Neuronal stem cell (in vitro differentiated cells): ENCODE data around the gene KRABD2.
A peak's percentile ranks its signal among the peaks of the same experiment; 100 is the strongest.

Source experiments
- DNase-seq: peaks from one replicate; pipeline ENCODE4 v3.0.0-alpha.2; 2013; ENCODE audit warnings: low spot score
- H2AFZ ChIP-seq: one replicate; pipeline ENCODE4 v1.6.1; 2013; ENCODE audit warnings: mild to moderate bottlenecking, low read length, inconsistent platforms
- H2AK5ac ChIP-seq: 2 replicates; pipeline ENCODE4 v1.6.1; 2013; ENCODE audit warnings: low read depth, mild to moderate bottlenecking, inconsistent platforms, low read length, moderate library complexity, mixed read lengths
- H2BK120ac ChIP-seq: 2 replicates; pipeline ENCODE4 v1.6.1; 2013; ENCODE audit warnings: low read depth, mild to moderate bottlenecking, inconsistent platforms, low read length, moderate library complexity, mixed read lengths
- H2BK12ac ChIP-seq: one replicate; pipeline ENCODE4 v1.6.1; 2013; ENCODE audit warnings: low read length, inconsistent platforms
- H2BK15ac ChIP-seq: 2 replicates; pipeline ENCODE4 v1.6.1; 2013; ENCODE audit warnings: mild to moderate bottlenecking, low read length, inconsistent platforms, mixed read lengths
- H2BK5ac ChIP-seq: one replicate; pipeline ENCODE4 v1.6.1; 2013; ENCODE audit warnings: inconsistent platforms, mild to moderate bottlenecking, low read length, moderate library complexity
- H3K14ac ChIP-seq: one replicate; pipeline ENCODE4 v1.6.1; 2013; ENCODE audit warnings: low read length, inconsistent platforms
- H3K18ac ChIP-seq: 2 replicates; pipeline ENCODE4 v1.6.1; 2013; ENCODE audit warnings: low read length, inconsistent platforms
- H3K23ac ChIP-seq: 2 replicates; pipeline ENCODE4 v1.6.1; 2013; ENCODE audit warnings: low read depth, mild to moderate bottlenecking, mixed read lengths, low read length, inconsistent platforms; ENCODE audit not compliant: poor library complexity
- H3K27ac ChIP-seq: replicated peaks from 3 replicates; pipeline ENCODE4 v1.5.1; 2013; ENCODE audit warnings: low read length, inconsistent platforms
- H3K27me3 ChIP-seq, 3 experiments: 2 replicates each; pipeline ENCODE4 v1.6.1; 2013; ENCODE audit warnings: low read length in 3 of 3, mild to moderate bottlenecking in 2 of 3, inconsistent platforms in 1 of 3, low read depth in 1 of 3, mixed read lengths in 1 of 3, moderate library complexity in 1 of 3; ENCODE audit not compliant: control insufficient read depth in 3 of 3, insufficient read depth in 3 of 3
- H3K36me3 ChIP-seq, 2 donors: replicated peaks in 1 of 2; 2 replicates each; pipeline ENCODE4 v1.6.1; 2013; ENCODE audit warnings: low read length in 2 of 2; ENCODE audit not compliant: control insufficient read depth in 2 of 2, insufficient read depth in 2 of 2
- H3K4ac ChIP-seq: 2 replicates; pipeline ENCODE4 v1.6.1; 2013; ENCODE audit warnings: inconsistent platforms, mild to moderate bottlenecking, low read length, moderate library complexity
- H3K4me1 ChIP-seq, 2 donors: 1 replicate in 1 of 2; 2 replicates in 1 of 2; pipeline ENCODE4 v1.6.1; 2013; ENCODE audit warnings: low read length in 2 of 2, low read depth in 1 of 2; ENCODE audit not compliant: control insufficient read depth in 2 of 2, insufficient read depth in 1 of 2
- H3K4me2 ChIP-seq: one replicate; pipeline ENCODE4 v1.6.1; 2013; ENCODE audit warnings: mild to moderate bottlenecking, low read length, inconsistent platforms; ENCODE audit not compliant: insufficient read depth, poor library complexity, severe bottlenecking
- H3K4me3 ChIP-seq, 2 donors: 2 replicates each; pipeline ENCODE4 v1.5.1; 2013; ENCODE audit warnings: low read length in 2 of 2, mild to moderate bottlenecking in 2 of 2, inconsistent platforms in 1 of 2, moderate library complexity in 1 of 2
- H3K79me1 ChIP-seq: one replicate; pipeline ENCODE4 v1.6.1; 2013; ENCODE audit warnings: low read depth, mild to moderate bottlenecking, inconsistent platforms, low read length, moderate library complexity
- H3K9ac ChIP-seq: one replicate; pipeline ENCODE4 v1.6.1; 2013; ENCODE audit warnings: mild to moderate bottlenecking, low read depth, low read length, inconsistent platforms; ENCODE audit not compliant: poor library complexity
- H3K9me3 ChIP-seq, 2 donors: replicated peaks in 1 of 2; 2 replicates each; pipeline versions ENCODE3 to v1.6.1; 2013; ENCODE audit warnings: low read length in 2 of 2, mild to moderate bottlenecking in 2 of 2, inconsistent platforms in 1 of 2, low read depth in 1 of 2, mixed read lengths in 1 of 2, moderate library complexity in 1 of 2; ENCODE audit not compliant: control insufficient read depth in 2 of 2, insufficient read depth in 1 of 2
- H4K8ac ChIP-seq: one replicate; pipeline ENCODE4 v1.6.1; 2013; ENCODE audit warnings: low read depth, mild to moderate bottlenecking, inconsistent platforms, low read length, moderate library complexity
- H4K91ac ChIP-seq: one replicate; pipeline ENCODE4 v1.6.1; 2013; ENCODE audit warnings: low read length, low read depth, mild to moderate bottlenecking, inconsistent platforms; ENCODE audit not compliant: poor library complexity
- WGBS, 2 donors: extraction: QIAGEN DNeasy Blood & Tissue Kit; methylation state at CpG; one replicate each; pipeline ENCODE4 v1.1.7; 2013; ENCODE audit warnings: missing lambda C conversion rate in 2 of 2, mixed read lengths in 1 of 2; ENCODE audit not compliant: insufficient read length in 2 of 2, insufficient replicate concordance in 1 of 2; ENCODE audit errors: extremely low coverage in 2 of 2; 5-methylcytosine and 5-hydroxymethylcytosine counted together

KRABD2 gene

DNA sequence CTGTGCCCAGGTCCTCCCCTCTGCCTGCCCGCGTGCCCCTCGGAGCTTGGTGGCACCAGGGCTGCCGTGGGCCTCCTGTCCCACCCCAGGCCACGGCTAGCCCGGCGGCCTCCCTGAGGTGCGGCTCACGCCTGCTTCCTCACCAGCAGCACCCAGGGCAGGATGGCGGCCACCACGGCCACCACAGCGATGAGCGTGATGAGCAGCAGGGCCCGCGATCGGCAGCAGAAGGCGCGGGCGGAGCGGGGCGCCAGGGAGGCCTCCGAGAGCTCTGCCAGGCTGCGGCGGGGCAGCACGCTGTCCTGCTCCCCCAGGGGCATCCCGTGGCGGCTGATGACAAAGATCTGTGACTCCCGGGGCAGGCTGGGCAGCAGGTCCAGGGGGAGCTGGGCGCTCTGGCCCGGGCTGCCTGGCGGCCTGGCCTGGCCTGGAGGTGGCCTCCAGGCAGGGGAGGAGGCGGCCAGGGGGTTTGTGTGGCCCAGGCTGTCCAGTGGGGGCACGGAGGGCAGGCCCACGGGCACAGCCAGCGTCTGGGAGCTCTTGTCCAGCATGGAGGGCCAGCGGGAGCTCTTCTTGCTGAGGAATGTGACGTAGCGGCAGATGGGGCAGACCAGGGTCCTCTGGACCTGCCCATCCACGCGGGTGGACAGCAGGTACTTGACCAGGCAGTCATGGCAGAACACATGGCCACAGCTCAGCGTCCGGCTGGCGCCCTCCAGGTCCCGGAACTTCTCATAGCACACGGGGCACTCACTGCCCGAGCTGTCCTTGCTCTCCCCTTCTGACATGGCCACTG, 16.4 kb upstream of the KRABD2 start:
- Histone ChIP-seq H2AK5ac (peak overlapping the region; percentile 22), H3K23ac (peak overlapping the region; percentile 62), H3K14ac (peak overlapping the region; percentile 50), H3K27me3 (peaks cover 0 to 20% (median 0%) of the 10 kb centered on the region in 3 experiments), H3K4me2 (peak overlapping the region; percentile 3), H3K27ac (no peak overlapping the region), H3K4me1 (no peaks in the 10 kb centered on the region), H3K79me1 (no peaks in the 10 kb centered on the region), H2BK15ac (no peak overlapping the region), H3K9ac (peak overlapping the region; percentile 39), H4K91ac (no peak overlapping the region), H3K4ac (no peak overlapping the region), H3K36me3 (no peaks in the 10 kb centered on the region), H2BK120ac (no peak overlapping the region), H3K9me3 (no peaks in the 10 kb centered on the region), H4K8ac (no peak overlapping the region), H2BK5ac (peak overlapping the region; percentile 48), H2BK12ac (no peak overlapping the region), H3K18ac (peak overlapping the region; percentile 59), H3K4me3 (peak overlapping the region in 1 of 2 donors; percentile 13), H2AFZ (no peak overlapping the region)
- DNase-seq: no peak
- no CpG with 5 or more reads among the region's 46 CpGs for WGBS, 2 donors

DNA sequence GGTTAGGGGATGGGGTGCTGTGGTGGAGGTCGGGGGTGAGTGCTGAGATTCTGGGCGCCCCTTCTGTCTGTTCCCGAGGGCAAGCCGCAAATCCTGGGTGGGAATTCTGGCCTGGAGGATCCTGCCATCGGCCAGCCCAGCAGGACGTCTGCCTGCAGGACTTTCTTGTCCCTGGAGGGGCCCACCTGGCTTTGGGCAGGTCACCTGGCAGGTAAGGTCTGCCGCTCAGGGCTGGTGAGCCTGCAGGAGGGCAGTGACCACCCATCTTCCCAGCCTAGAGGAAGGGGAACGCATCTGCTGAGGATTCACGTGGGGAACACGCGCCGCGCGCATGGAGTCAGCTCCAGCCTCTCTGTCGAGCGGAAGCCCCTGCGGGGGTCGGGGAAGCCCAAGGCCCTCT, 15.8 kb upstream of the KRABD2 start:
- DNase-seq: no peak
- Histone ChIP-seq H2BK15ac (no peak overlapping the region), H2BK120ac (no peak overlapping the region), H3K4me3 (no peak overlapping the region), H3K14ac (peak overlapping the region; percentile 10), H3K27ac (no peak overlapping the region), H3K27me3 (peaks cover 0 to 15% (median 0%) of the 10 kb centered on the region in 3 experiments), H3K23ac (peak overlapping the region; percentile 62), H2AK5ac (no peak overlapping the region), H2BK12ac (no peak overlapping the region), H3K36me3 (no peaks in the 10 kb centered on the region), H3K4me1 (no peaks in the 10 kb centered on the region), H3K4ac (no peak overlapping the region), H2BK5ac (peak overlapping the region; percentile 48), H3K79me1 (no peaks in the 10 kb centered on the region), H4K8ac (no peak overlapping the region), H3K9me3 (no peaks in the 10 kb centered on the region), H3K9ac (no peak overlapping the region), H2AFZ (no peak overlapping the region), H4K91ac (no peak overlapping the region), H3K4me2 (no peak overlapping the region), H3K18ac (peak overlapping the region; percentile 59)
- WGBS, 2 donors: no CpG with 5 or more reads among the region's 18 CpGs

- Histone ChIP-seq H3K36me3 (no peaks in the 10 kb centered on the region), H3K9me3 (no peaks in the 10 kb centered on the region), H3K4ac (no peak overlapping the region), H3K4me1 (no peaks in the 10 kb centered on the region), H4K8ac (peak overlapping the region; percentile 59), H3K4me2 (no peak overlapping the region), H3K9ac (no peak overlapping the region), H3K14ac (no peak overlapping the region), H3K27ac (no peak overlapping the region), H4K91ac (no peak overlapping the region), H3K18ac (peak overlapping the region; percentile 72), H3K4me3 (no peak overlapping the region), H3K79me1 (no peaks in the 10 kb centered on the region), H3K27me3 (peaks cover 0 to 15% (median 0%) of the 10 kb centered on the region in 3 experiments), H2BK5ac (peak overlapping the region; percentile 48), H2AFZ (no peak overlapping the region), H2AK5ac (no peak overlapping the region), H2BK12ac (no peak overlapping the region), H2BK15ac (no peak overlapping the region), H2BK120ac (no peak overlapping the region), H3K23ac (peak overlapping the region; percentile 62)
- WGBS, 2 donors: no CpG with 5 or more reads among the region's 9 CpGs
- no peak for DNase-seq
Observed at GRCh38 chr17:8391711-8392110, 15.2 kb upstream of the KRABD2 start.

DNA sequence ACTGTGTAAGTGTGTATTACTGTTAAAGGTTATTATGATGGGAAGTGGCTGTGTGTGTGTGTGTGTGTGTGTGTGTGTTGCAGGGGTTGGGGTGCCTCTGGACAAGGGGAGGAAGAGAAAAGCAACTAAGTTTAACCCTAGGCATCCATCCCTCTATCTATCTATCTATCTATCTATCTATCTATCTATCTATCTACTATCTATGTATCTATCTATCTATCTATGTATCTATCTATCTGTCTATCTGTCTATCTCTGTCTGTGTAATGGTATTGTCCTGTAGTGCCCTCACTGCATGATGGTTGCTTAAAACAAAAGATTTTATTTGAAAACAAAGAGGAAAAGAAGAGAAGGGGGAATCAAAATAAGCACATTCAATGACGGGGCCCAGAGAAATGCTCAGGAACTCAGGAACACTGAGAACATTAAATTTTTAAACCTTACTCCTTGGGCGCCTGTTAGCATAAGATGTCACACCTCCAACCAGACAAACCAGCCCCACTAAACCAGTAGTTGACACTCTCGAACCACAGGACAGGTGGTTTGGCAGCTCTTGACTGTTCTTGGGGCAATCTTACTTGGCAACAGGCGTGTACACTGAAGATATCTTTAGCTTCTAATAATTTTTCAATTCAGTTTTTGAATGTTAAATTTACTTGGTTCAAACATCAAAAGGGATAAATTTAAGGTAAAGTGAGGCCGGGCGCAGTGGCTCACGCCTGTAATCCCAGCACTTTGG, 11.6 kb upstream of the KRABD2 start:
- no peaks in the 10 kb centered on the region for H3K36me3 ChIP-seq
- no peak overlapping the region for H2BK15ac ChIP-seq
- no peaks in the 10 kb centered on the region for H3K27me3 ChIP-seq
- H3K27ac ChIP-seq: no peak overlapping the region
- H3K4me1 ChIP-seq: no peaks in the 10 kb centered on the region
- DNase-seq: no peak
- no peak overlapping the region for H2AFZ ChIP-seq
- H3K79me1 ChIP-seq: no peaks in the 10 kb centered on the region
- H3K4me2 ChIP-seq: no peak overlapping the region
- H4K8ac ChIP-seq: no peak overlapping the region
- H3K4me3 ChIP-seq: peak overlapping the region in 1 of 2 donors; percentile 34
- no peak overlapping the region for H2AK5ac ChIP-seq
- H3K14ac ChIP-seq: no peak overlapping the region
- no peak overlapping the region for H2BK5ac ChIP-seq
- no CpG with 5 or more reads among the region's 7 CpGs for WGBS, 2 donors
- H3K9ac ChIP-seq: no peak overlapping the region
- H2BK12ac ChIP-seq: no peak overlapping the region
- H2BK120ac ChIP-seq: no peak overlapping the region
- no peak overlapping the region for H4K91ac ChIP-seq
- no peaks in the 10 kb centered on the region for H3K9me3 ChIP-seq
- no peak overlapping the region for H3K23ac ChIP-seq
- H3K18ac ChIP-seq: no peak overlapping the region
- no peak overlapping the region for H3K4ac ChIP-seq
